Tibial nerve (tissue), 4 donors: ENCODE measurements around the gene OBP2B. TPM values are rescaled to one million over a fixed set of nuclear protein-coding genes. Genes with fewer than 3 reads are reported as not detected.
"Not testable (repeated sequence)": the region's sequence is repeated elsewhere in the genome, so short reads cannot be mapped to it uniquely, and the experiment has no call there.

ENCODE experiments used
- DNase-seq, 2 donors: peaks; one replicate each; pipeline ENCODE4 v3.0.0-alpha.2; 2019; ENCODE audit warnings: low spot score in 2 of 2
- H3K27ac ChIP-seq, 4 donors: fragments of 200-600 bp; sonication (generic) in 3 of 4; one replicate each; pipeline ENCODE4 v1.5.1; 2017 to 2019; ENCODE audit warnings: mild to moderate bottlenecking in 1 of 4
- H3K27me3 ChIP-seq, 2 donors: fragments of 200-600 bp; sonication (generic) in 1 of 2; one replicate each; pipeline versions ENCODE4 v1.5.1 to v1.6.0; 2017 to 2019
- H3K36me3 ChIP-seq, 3 donors: fragments of 200-600 bp; sonication (generic); one replicate each; pipeline ENCODE4 v1.5.1; 2018 to 2019
- H3K4me1 ChIP-seq, 4 donors: fragments of 200-600 bp; sonication (generic) in 3 of 4; one replicate each; pipeline ENCODE4 v1.5.1; 2017 to 2019
- H3K4me3 ChIP-seq, 4 donors: fragments of 200-600 bp; sonication (generic) in 3 of 4; one replicate each; pipeline ENCODE4 v1.5.1; 2017 to 2019; ENCODE audit warnings: mild to moderate bottlenecking in 1 of 4, moderate library complexity in 1 of 4
- H3K9me3 ChIP-seq, 4 donors: fragments of 200-600 bp; sonication (generic) in 3 of 4; one replicate each; pipeline ENCODE4 v1.5.1; 2017 to 2019
- EP300 ChIP-seq, 2 donors: sonication (generic); formaldehyde crosslinking; IDR thresholded peaks; one replicate each; pipeline ENCODE4 v1.6.1; 2017; ENCODE audit warnings: antibody characterized with exemption in 2 of 2, mild to moderate bottlenecking in 1 of 2
- POLR2A ChIP-seq, 2 donors: fragments of 450-650 bp; IDR thresholded peaks; one replicate each; pipeline ENCODE4 v1.6.1; 2017; ENCODE audit warnings: antibody characterized with exemption in 2 of 2, mild to moderate bottlenecking in 2 of 2, moderate library complexity in 2 of 2
- WGBS, 2 donors: methylation state at CpG; one replicate each; pipeline ENCODE4 v1.1.5; 2018; 5-methylcytosine and 5-hydroxymethylcytosine counted together
- total RNA-seq, 4 donors: library from RNA; depleted of rRNA; stranded (reverse); fragments of >200 nt; gene quantifications; one replicate each; pipeline ENCODE4 v1.1.0, GENCODE V29; 2016
- TF ChIP-seq, protein P1 (sequence below), 5 experiments: fragments of 200-600 bp in 3 of 5; fragments of 450-650 bp in 2 of 5; sonication (generic) in 3 of 5; IDR thresholded peaks; one replicate each; pipeline ENCODE4 v1.5.1; 2016 to 2019; ENCODE audit warnings: antibody characterized with exemption in 5 of 5, mild to moderate bottlenecking in 3 of 5, moderate library complexity in 2 of 5

The OBP2B gene
- total RNA-seq, 4 donors from 2014 or later = not detected

DNA sequence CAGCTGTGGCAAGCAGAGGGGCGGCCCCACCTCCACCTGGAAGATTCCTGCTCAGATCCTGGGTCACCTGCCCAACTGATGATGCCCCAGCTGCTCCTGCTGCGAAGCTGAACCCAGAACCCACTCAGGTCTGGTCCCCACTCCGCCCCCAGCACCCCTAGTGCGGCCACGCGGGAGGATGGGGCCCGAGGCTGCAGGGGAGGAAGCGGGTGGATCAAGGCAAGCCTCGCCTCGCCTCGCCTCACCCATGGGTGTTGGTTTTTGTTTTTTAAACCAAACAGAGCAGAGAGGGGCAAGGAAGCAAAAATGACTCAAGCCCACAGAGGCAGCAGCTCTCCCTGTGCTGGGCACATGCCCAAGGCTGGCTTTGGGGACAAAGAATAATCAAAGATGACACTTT is 42.7 kb upstream of the OBP2B start:
- DNase-seq = no peak
- Histone ChIP-seq H3K27me3 (no peaks in the 10 kb centered on the region), H3K4me1 (peaks cover 0 to 3% (median under 1%) of the 10 kb centered on the region in 4 donors), H3K4me3 (peak overlapping the region in 1 of 4 donors; percentile 12), H3K9me3 (peaks cover 0 to 10% (median 0%) of the 10 kb centered on the region in 4 donors), H3K27ac (peak overlapping the region in 2 of 4 donors; percentile 56 to 72), H3K36me3 (no peaks in the 10 kb centered on the region)
- WGBS, 2 donors = 69 to 73% methylated on average over 10 to 11 of the region's 11 CpGs
- TF ChIP-seq EP300 (IDR thresholded peaks at IDR 0.05) (no peak), POLR2A (IDR thresholded peaks at IDR 0.05) (no peak)
- TF ChIP-seq, protein P1, sequence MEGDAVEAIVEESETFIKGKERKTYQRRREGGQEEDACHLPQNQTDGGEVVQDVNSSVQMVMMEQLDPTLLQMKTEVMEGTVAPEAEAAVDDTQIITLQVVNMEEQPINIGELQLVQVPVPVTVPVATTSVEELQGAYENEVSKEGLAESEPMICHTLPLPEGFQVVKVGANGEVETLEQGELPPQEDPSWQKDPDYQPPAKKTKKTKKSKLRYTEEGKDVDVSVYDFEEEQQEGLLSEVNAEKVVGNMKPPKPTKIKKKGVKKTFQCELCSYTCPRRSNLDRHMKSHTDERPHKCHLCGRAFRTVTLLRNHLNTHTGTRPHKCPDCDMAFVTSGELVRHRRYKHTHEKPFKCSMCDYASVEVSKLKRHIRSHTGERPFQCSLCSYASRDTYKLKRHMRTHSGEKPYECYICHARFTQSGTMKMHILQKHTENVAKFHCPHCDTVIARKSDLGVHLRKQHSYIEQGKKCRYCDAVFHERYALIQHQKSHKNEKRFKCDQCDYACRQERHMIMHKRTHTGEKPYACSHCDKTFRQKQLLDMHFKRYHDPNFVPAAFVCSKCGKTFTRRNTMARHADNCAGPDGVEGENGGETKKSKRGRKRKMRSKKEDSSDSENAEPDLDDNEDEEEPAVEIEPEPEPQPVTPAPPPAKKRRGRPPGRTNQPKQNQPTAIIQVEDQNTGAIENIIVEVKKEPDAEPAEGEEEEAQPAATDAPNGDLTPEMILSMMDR (IDR thresholded peaks at IDR 0.05) = no peak

DNA sequence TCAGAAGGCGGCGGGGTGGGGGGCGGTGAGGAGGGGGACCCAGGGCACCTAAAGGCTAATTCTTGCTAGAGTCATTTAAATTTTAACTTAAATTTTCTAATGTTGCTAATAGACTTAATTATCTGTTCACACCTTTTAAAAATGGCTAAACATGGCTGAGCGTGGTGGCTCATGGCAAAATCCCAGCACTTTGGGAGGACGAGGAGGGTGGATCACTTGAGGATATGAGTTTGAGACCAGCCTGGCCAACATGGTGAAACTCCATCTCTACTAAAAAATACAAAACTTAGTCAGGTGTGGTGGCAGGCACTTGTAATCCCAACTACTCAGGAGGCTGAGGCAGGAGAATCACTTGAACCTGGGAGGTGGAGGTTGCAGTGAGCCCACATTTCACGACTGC is 42.2 kb upstream of the OBP2B start:
- not testable (repeated sequence) for DNase-seq, H3K4me3 ChIP-seq, H3K36me3 ChIP-seq, H3K27ac ChIP-seq, H3K27me3 ChIP-seq, H3K4me1 ChIP-seq
- H3K9me3 ChIP-seq = peaks cover 0 to 10% (median 0%) of the 10 kb centered on the region in 4 donors
- 85 to 94% methylated on average over 6 of the region's 6 CpGs for WGBS, 2 donors

DNA sequence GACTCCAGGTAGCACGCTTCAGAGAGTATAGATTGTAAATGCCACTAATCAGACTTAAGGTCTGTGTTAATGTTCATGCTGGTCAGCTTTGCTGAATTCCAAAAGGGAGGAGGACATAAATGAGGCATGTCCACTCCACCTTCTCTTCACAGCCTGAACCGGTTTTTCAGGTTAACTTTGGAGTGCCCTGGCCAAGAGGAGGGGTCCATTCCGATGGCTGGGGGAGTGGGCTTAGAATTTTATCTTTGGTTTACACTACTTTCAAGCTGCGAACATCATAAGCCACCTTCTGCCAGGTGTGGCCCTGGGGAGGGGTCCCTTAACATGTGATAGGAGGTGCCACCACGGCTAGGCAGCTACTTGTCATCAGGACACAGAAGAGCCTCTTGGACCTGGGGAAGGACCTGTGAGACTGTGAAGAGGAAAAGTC is 41.7 kb upstream of the OBP2B start:
- Histone ChIP-seq H3K27ac (no peak overlapping the region), H3K4me3 (no peak overlapping the region), H3K4me1 (peaks cover 0 to 3% (median 0%) of the 10 kb centered on the region in 4 donors), H3K27me3 (no peaks in the 10 kb centered on the region), H3K36me3 (no peaks in the 10 kb centered on the region), H3K9me3 (peaks cover 0 to 10% (median 0%) of the 10 kb centered on the region in 4 donors)
- TF ChIP-seq, protein P1 (IDR thresholded peaks at IDR 0.05) = no peak
- TF ChIP-seq POLR2A (IDR thresholded peaks at IDR 0.05) (no peak), EP300 (IDR thresholded peaks at IDR 0.05) (no peak)
- no peak for DNase-seq
- 85 to 87% methylated on average over 5 of the region's 5 CpGs for WGBS, 2 donors

DNA sequence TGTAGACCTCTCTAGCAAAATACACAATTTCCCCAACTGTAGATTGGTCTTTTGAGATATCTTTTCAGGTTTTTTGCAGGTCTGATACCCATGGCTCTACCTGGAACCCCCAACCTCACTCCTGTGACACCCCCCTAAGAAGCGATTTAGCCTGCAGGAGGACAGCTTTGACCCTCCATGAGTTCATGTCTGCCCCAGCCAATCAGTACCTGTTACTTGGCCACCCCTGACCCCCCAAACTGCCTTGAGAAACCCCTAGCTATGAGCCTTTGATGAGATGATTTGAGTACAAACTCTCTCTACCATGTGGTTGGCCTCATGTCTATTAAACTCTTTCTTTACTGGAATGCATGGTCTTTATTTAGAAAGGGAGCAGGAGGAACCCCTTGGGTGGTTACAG is 40.3 kb upstream of the OBP2B start:
- no peak for DNase-seq
- H3K27ac ChIP-seq = no peak overlapping the region
- 85 to 89% methylated on average over 1 of the region's 1 CpG for WGBS, 2 donors
- H3K4me1 ChIP-seq = peaks cover 0 to 3% (median 0%) of the 10 kb centered on the region in 4 donors
- no peak overlapping the region for H3K4me3 ChIP-seq
- TF ChIP-seq EP300 (IDR thresholded peaks at IDR 0.05) (no peak), POLR2A (IDR thresholded peaks at IDR 0.05) (no peak)
- TF ChIP-seq, protein P1 (IDR thresholded peaks at IDR 0.05) = no peak
- no peaks in the 10 kb centered on the region for H3K27me3 ChIP-seq
- peaks cover 0 to 10% (median 0%) of the 10 kb centered on the region in 4 donors for H3K9me3 ChIP-seq
- H3K36me3 ChIP-seq = no peaks in the 10 kb centered on the region

DNA sequence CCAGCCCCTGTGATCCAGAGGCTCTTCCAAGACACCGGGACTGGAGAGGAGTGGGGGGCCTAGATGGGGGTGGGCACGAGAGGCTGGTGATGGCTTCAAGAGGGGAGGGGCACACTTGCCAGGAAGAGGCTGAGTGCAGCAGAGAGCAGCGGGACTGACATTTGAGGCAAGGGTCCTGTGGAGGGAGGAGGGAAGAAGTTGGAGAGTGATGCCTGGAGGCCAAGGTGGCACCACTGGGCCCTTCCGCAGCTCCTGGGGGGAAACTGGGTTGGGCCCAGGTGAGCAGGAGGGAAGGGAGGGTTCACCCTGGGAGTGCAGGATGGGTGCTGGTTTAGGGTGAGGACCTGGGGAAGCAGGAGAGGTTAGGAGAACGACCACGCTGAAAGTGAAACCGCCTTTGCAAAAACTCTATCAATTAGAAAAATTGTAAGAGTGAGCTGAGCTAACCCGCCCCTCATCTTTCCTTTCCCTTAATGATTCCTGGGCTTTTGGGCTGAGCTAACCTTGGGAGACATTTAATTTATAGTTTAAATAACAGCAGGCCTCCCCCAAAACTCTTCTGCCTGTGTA is 39.8 kb upstream of the OBP2B start:
- no peak for DNase-seq
- Histone ChIP-seq H3K27me3 (no peaks in the 10 kb centered on the region), H3K4me1 (peaks cover 0 to 3% (median 0%) of the 10 kb centered on the region in 4 donors), H3K27ac (no peak overlapping the region), H3K36me3 (no peaks in the 10 kb centered on the region), H3K4me3 (no peak overlapping the region), H3K9me3 (peaks cover 0 to 5% (median 0%) of the 10 kb centered on the region in 4 donors)
- 83 to 86% methylated on average over 8 of the region's 8 CpGs for WGBS, 2 donors
- TF ChIP-seq POLR2A (IDR thresholded peaks at IDR 0.05) (no peak), EP300 (IDR thresholded peaks at IDR 0.05) (no peak)
- TF ChIP-seq, protein P1 (IDR thresholded peaks at IDR 0.05) = no peak
